HG02571 (cell line): Measurements from ENCODE around the gene EGFL6.
"Not testable (repeated sequence)": the region's sequence is repeated elsewhere in the genome, so short reads cannot be mapped to it uniquely, and the experiment has no call there.

Experiments
- ATAC-seq: cut with Tn5 transposase; IDR thresholded peaks from one replicate; pipeline ENCODE4 v1.9.1; 2021; ENCODE audit warnings: mild to moderate bottlenecking, moderate library complexity; ENCODE audit not compliant: unreplicated experiment

EGFL6 gene

GRCh38 chrX:13590207-13590606 is 20.8 kb downstream of the EGFL6 start:
- ATAC-seq = no peak

GRCh38 chrX:13590914-13591313 is 21.5 kb downstream of the EGFL6 start:
- ATAC-seq = no peak

GRCh38 chrX:13597874-13598273 is 28.5 kb downstream of the EGFL6 start:
- ATAC-seq = no peak

- no peak for ATAC-seq
Observed at GRCh38 chrX:13598877-13599276, 29.5 kb downstream of the EGFL6 start.

GRCh38 chrX:13599491-13599890 is 30.1 kb downstream of the EGFL6 start:
- ATAC-seq = no peak

GRCh38 chrX:13605611-13606010 is 36.2 kb downstream of the EGFL6 start:
- no peak for ATAC-seq

- ATAC-seq = no peak
Observed at GRCh38 chrX:13607331-13607995, 38.1 kb downstream of the EGFL6 start.

GRCh38 chrX:13607996-13608365 is 38.6 kb downstream of the EGFL6 start:
- no peak for ATAC-seq

GRCh38 chrX:13614154-13614553 is 44.8 kb downstream of the EGFL6 start:
- ATAC-seq = no peak

- no peak for ATAC-seq
Observed at GRCh38 chrX:13620207-13620606, 50.8 kb downstream of the EGFL6 start.

- no peak for ATAC-seq
Observed at GRCh38 chrX:13622401-13622964, 53.1 kb downstream of the EGFL6 start.

GRCh38 chrX:13627306-13627705 is 57.9 kb downstream of the EGFL6 start:
- no peak for ATAC-seq

- not testable (repeated sequence) for ATAC-seq
Observed at GRCh38 chrX:13637224-13637623, 67.8 kb downstream of the EGFL6 start.

GRCh38 chrX:13638021-13638420 is 68.6 kb downstream of the EGFL6 start:
- no peak for ATAC-seq

- no peak for ATAC-seq
Observed at GRCh38 chrX:13638826-13639225, 69.4 kb downstream of the EGFL6 start.

GRCh38 chrX:13641684-13642083 is 72.3 kb downstream of the EGFL6 start:
- not testable (repeated sequence) for ATAC-seq

GRCh38 chrX:13645464-13646153 is 76.2 kb downstream of the EGFL6 start:
- ATAC-seq = no peak

GRCh38 chrX:13646154-13646549 is 76.8 kb downstream of the EGFL6 start:
- no peak for ATAC-seq

- no peak for ATAC-seq
Observed at GRCh38 chrX:13647709-13648212, 78.4 kb downstream of the EGFL6 start.

- ATAC-seq = not testable (repeated sequence)
Observed at GRCh38 chrX:13648336-13648735, 78.9 kb downstream of the EGFL6 start.

GRCh38 chrX:13649838-13650237 is 80.4 kb downstream of the EGFL6 start:
- no peak for ATAC-seq

- ATAC-seq = no peak
Observed at GRCh38 chrX:13650318-13650717, 80.9 kb downstream of the EGFL6 start.
